Aorta (tissue), 5 donors: Measurements from ENCODE around the gene TMEM135. TPM values are rescaled to one million over a fixed set of nuclear protein-coding genes. Genes with fewer than 3 reads are reported as not detected.

Experiments used
- ATAC-seq: fragments of 200-7000 bp; cut with Tn5 transposase; one replicate; pipeline ENCODE4 v1.9.1; 2022; ENCODE audit warnings: moderate library complexity; ENCODE audit not compliant: low FRiP score
- DNase-seq, 2 donors: peaks; one replicate each; pipeline ENCODE4 v3.0.0-alpha.2; 2020
- H3K27ac ChIP-seq, 2 donors: one replicate each; pipeline ENCODE4 v1.5.1; 2013; ENCODE audit warnings: low read length in 2 of 2, mild to moderate bottlenecking in 2 of 2, moderate library complexity in 2 of 2, control low read depth in 1 of 2, inconsistent platforms in 1 of 2, low read depth in 1 of 2
- H3K27me3 ChIP-seq, 2 donors: one replicate each; pipeline ENCODE4 v1.6.1; 2013; ENCODE audit warnings: control low read depth in 1 of 2, low read length in 1 of 2, mild to moderate bottlenecking in 1 of 2, moderate library complexity in 1 of 2; ENCODE audit not compliant: insufficient read depth in 2 of 2, control insufficient read depth in 1 of 2
- H3K36me3 ChIP-seq, 2 donors: one replicate each; pipeline ENCODE4 v1.6.1; 2013; ENCODE audit warnings: control low read depth in 1 of 2, low read length in 1 of 2, mild to moderate bottlenecking in 1 of 2; ENCODE audit not compliant: insufficient read depth in 2 of 2, control insufficient read depth in 1 of 2
- H3K4me1 ChIP-seq, 2 donors: one replicate each; pipeline ENCODE4 v1.6.1; 2013; ENCODE audit warnings: low read length in 2 of 2, control low read depth in 1 of 2, mild to moderate bottlenecking in 1 of 2, moderate library complexity in 1 of 2; ENCODE audit not compliant: insufficient read depth in 2 of 2, control insufficient read depth in 1 of 2
- H3K4me3 ChIP-seq, 2 donors: one replicate each; pipeline ENCODE4 v1.5.1; 2013; ENCODE audit warnings: low read length in 2 of 2, control low read depth in 1 of 2, mild to moderate bottlenecking in 1 of 2
- H3K9me3 ChIP-seq: one replicate; pipeline ENCODE4 v1.6.1; 2013; ENCODE audit warnings: mild to moderate bottlenecking, low read length; ENCODE audit not compliant: control insufficient read depth
- WGBS, 2 donors: extraction: QIAGEN DNeasy Blood & Tissue Kit; methylation state at CpG; one replicate each; pipeline ENCODE4 v1.1.7; 2013; 5-methylcytosine and 5-hydroxymethylcytosine counted together
- intact Hi-C, 2 donors: fragments of 100-400 bp; cut with DNase I; formaldehyde crosslinking; loops; one replicate each; pipeline versions ENCODE4 v1.14.2 to v1.15.0; 2022
- polyA plus RNA-seq, 2 donors: library from polyadenylated mRNA; stranded (reverse); fragments of 200-250 nt; gene quantifications; one replicate each; pipeline ENCODE4 v1.2.3, GENCODE V29; 2013
- total RNA-seq, 2 donors: library from RNA; stranded (reverse); fragmentation: NEBNext Ultra II Directional; extraction: Animal tissue kit (Norgen Biotek cat#: 25700); gene quantifications; one replicate each; pipeline ENCODE4 v1.2.1, GENCODE V29; 2021
- donor health status: healthy with polysubstance abuse.
- donor health status: Bipolar disorder and iron deficiency.
- donor health status: DM: no; HTN: no; CAD: no.
- donor health status: DM: no; HTN: no; CAD: no.
- donor health status: DM: yes; HTN: yes; CAD: no.

TMEM135 gene
- total and polyA plus RNA-seq, 4 donors: 10.6 to 49.0 (median 26.9) TPM

DNA sequence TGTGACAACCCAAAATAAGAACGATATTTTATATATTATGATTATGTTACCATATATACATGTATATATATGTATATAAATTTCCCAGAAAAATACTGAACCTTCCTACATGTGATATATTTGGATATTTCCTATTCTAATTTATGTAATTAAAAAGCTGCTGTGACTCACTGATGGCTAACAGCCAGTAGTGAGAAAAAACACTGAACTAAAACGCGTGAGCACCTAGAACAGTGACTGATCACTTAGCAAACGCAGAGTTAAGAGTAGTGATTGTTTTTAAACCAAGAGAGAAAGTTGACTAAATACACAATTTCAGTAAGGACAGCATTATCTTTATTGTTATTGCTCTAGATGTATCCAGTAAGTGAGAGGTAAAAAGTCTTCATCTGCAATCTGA is 213.8 kb downstream of the TMEM135 start:
- H3K4me1 ChIP-seq: peaks cover 0 to 2% of the 10 kb centered on the region in 2 donors
- no peak for DNase-seq
- no peak overlapping the region for H3K4me3 ChIP-seq
- no peak overlapping the region for H3K27ac ChIP-seq
- 53 to 54% methylated on average over 4 of the region's 4 CpGs for WGBS, 2 donors
- intact Hi-C loops: no loop called here
- H3K9me3 ChIP-seq: no peaks in the 10 kb centered on the region
- H3K36me3 ChIP-seq: no peaks in the 10 kb centered on the region
- ATAC-seq: no peak
- H3K27me3 ChIP-seq: no peaks in the 10 kb centered on the region

DNA sequence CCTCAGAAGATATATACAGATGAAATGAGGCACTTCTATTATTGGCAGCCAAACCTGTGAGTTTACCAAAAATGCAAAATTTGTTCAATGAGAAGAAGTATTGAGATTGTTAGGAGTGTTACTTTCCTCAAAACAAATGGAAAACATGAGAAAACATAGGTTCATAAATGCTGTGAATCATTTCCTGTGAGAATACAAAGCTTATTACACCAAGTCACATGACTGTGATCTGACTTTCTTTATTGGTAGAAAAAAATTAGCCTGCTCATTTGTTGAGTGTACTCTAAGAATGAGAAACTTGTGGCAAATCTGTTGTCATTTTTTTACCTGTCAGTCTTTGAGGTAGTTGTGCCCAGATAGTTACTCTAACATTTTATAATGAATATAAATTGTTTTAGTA is 215.1 kb downstream of the TMEM135 start:
- no peak for ATAC-seq
- intact Hi-C loops: no loop called here

DNA sequence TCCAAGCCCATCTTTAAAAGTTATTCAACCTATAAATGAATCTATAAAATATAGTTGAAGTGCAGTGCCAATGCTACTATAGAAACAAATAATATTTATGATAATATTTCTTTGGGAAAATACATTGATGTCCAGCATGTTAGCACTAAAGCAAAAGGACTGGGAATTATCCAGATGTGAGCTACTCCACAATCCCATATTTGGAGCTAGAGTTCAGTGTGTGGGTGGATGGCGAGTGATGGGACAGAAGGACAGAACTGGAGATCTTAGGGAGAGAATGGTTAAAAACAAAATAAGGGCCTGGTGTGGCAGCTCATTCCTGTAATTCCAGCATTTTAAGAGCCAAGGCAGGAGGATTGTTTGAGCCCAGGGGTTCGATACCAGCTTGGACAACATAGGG is 216.8 kb downstream of the TMEM135 start:
- no peak for DNase-seq
- intact Hi-C loops: no loop called here
- no peaks in the 10 kb centered on the region for H3K36me3 ChIP-seq
- H3K9me3 ChIP-seq: no peaks in the 10 kb centered on the region
- WGBS, 2 donors: 83 to 87% methylated on average over 2 of the region's 2 CpGs
- ATAC-seq: no peak
- H3K27me3 ChIP-seq: no peaks in the 10 kb centered on the region
- H3K27ac ChIP-seq: no peak overlapping the region
- H3K4me1 ChIP-seq: peaks cover 0 to 3% of the 10 kb centered on the region in 2 donors
- no peak overlapping the region for H3K4me3 ChIP-seq

More for the DNA sequence above, 215.1 kb downstream of the TMEM135 start:
- H3K4me3 ChIP-seq: no peak overlapping the region
- H3K9me3 ChIP-seq: no peaks in the 10 kb centered on the region
- DNase-seq: no peak
- no peaks in the 10 kb centered on the region for H3K36me3 ChIP-seq
- H3K4me1 ChIP-seq: peaks cover 0 to 2% of the 10 kb centered on the region in 2 donors
- H3K27ac ChIP-seq: no peak overlapping the region
- H3K27me3 ChIP-seq: no peaks in the 10 kb centered on the region

- Histone ChIP-seq H3K27ac (no peak overlapping the region), H3K4me1 (peaks cover 0 to 3% of the 10 kb centered on the region in 2 donors), H3K27me3 (no peaks in the 10 kb centered on the region), H3K4me3 (no peak overlapping the region), H3K9me3 (no peaks in the 10 kb centered on the region), H3K36me3 (no peaks in the 10 kb centered on the region)
- intact Hi-C loops: no loop called here
- no peak for DNase-seq
- no peak for ATAC-seq
These were observed 217.9 kb downstream of the TMEM135 start for GRCh38 chr11:87255589-87255988.

GRCh38 chr11:87256694-87257340 is 219.1 kb downstream of the TMEM135 start:
- Histone ChIP-seq H3K4me3 (no peak overlapping the region), H3K27ac (no peak overlapping the region), H3K36me3 (no peaks in the 10 kb centered on the region), H3K4me1 (peaks cover 0 to 3% of the 10 kb centered on the region in 2 donors), H3K9me3 (no peaks in the 10 kb centered on the region), H3K27me3 (no peaks in the 10 kb centered on the region)
- DNase-seq (no peak), ATAC-seq (no peak)
- intact Hi-C loops: no loop called here
- WGBS, 2 donors: 38 to 78% methylated on average over 1 of the region's 1 CpG

- no peak for ATAC-seq
- whole genome bisulfite sequencing, 2 donors: 66 to 80% methylated on average over 1 of the region's 1 CpG
These were observed 220.6 kb downstream of the TMEM135 start for GRCh38 chr11:87258171-87258833.

DNA sequence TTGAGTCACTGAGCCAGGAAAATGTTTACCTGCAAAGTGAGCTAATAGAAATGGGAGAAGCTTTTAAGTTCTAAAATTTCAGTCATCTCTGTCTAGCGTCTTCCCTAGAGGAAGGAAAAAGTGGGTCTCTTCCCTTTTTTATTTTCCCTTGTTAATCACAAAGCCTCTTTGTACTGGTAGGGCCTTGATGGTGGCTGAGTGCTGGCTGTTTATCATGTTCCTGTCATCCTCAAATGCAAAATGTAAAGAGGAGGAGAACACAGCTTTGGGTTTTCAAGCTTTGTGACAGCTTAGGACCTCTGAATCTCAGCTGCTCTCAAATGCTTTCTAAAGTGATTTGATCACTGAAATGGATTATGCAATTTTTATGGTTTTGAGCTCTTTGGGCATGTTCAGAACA is 222.0 kb downstream of the TMEM135 start:
- Histone ChIP-seq H3K4me3 (no peak overlapping the region), H3K27me3 (no peaks in the 10 kb centered on the region), H3K27ac (no peak overlapping the region), H3K9me3 (no peaks in the 10 kb centered on the region), H3K36me3 (no peaks in the 10 kb centered on the region), H3K4me1 (peaks cover 0 to 2% of the 10 kb centered on the region in 2 donors)
- WGBS, 2 donors: 85 to 92% methylated on average over 1 of the region's 1 CpG
- intact Hi-C loops: no loop called here
- DNase-seq (no peak), ATAC-seq (no peak)

More at GRCh38 chr11:87258171-87258833, 220.6 kb downstream of the TMEM135 start:
- DNase-seq: no peak
- Histone ChIP-seq H3K4me1 (peaks cover 0 to 2% of the 10 kb centered on the region in 2 donors), H3K4me3 (no peak overlapping the region), H3K36me3 (no peaks in the 10 kb centered on the region), H3K27ac (no peak overlapping the region), H3K27me3 (no peaks in the 10 kb centered on the region), H3K9me3 (no peaks in the 10 kb centered on the region)
- intact Hi-C loops: no loop called here

DNA sequence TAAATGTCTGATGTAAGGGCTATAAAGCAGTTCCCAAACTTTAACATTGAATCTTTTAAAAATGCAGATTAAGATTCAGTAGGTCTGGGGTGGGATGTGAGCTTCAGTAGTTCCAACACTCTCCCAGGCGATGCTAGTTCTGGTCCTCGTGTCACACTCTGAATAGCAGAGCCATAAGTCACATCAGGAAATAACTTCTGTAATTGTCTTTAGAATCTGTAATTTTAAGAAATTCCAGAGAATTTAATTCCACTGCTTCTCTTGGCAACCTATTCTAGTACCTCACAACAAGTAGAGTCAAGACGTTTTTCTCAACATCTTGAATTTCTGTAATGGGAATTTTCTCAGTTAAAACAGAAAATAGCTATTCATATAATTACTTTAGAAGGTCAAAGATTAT is 223.1 kb downstream of the TMEM135 start:
- intact Hi-C loops: no loop called here
- H3K9me3 ChIP-seq: no peaks in the 10 kb centered on the region
- no peaks in the 10 kb centered on the region for H3K36me3 ChIP-seq
- no peaks in the 10 kb centered on the region for H3K27me3 ChIP-seq
- peaks cover 0 to 2% of the 10 kb centered on the region in 2 donors for H3K4me1 ChIP-seq
- WGBS, 2 donors: 10% methylated on average over 3 of the region's 3 CpGs
- ATAC-seq: no peak
- no peak for DNase-seq
- H3K27ac ChIP-seq: no peak overlapping the region
- no peak overlapping the region for H3K4me3 ChIP-seq

GRCh38 chr11:87263264-87263838 is 225.6 kb downstream of the TMEM135 start:
- WGBS, 2 donors: 6 to 8% methylated on average over 2 of the region's 2 CpGs
- no peak overlapping the region for H3K4me3 ChIP-seq
- DNase-seq: no peak
- H3K27me3 ChIP-seq: no peaks in the 10 kb centered on the region
- intact Hi-C loops: no loop called here
- no peaks in the 10 kb centered on the region for H3K9me3 ChIP-seq
- no peak overlapping the region for H3K27ac ChIP-seq
- H3K36me3 ChIP-seq: no peaks in the 10 kb centered on the region
- H3K4me1 ChIP-seq: peaks cover 0 to 3% of the 10 kb centered on the region in 2 donors
- ATAC-seq: no peak
